Activated CD8-positive, alpha-beta T cell treated with anti-CD3 and anti-CD28 coated beads for 36 hours (primary cell): ENCODE data around the gene OCRL. TPM values are rescaled to one million over a fixed set of nuclear protein-coding genes. Genes with fewer than 3 reads are reported as not detected.

ENCODE experiments used
- ATAC-seq: fragments of 200-7000 bp; cut with Tn5 transposase; one replicate; pipeline ENCODE4 v1.10.0; 2021; ENCODE audit warnings: mild to moderate bottlenecking, moderate library complexity
- CTCF ChIA-PET: fragments of 350-600 bp; sonication (Branson Sonifier 250); formaldehyde crosslinking; loops from one replicate; lab custom pipeline; 2021; ENCODE audit warnings: antibody characterized with exemption; lab: Charles Lee
- POLR2A ChIA-PET: fragments of 350-600 bp; sonication (Branson Sonifier 250); formaldehyde crosslinking; loops from one replicate; lab custom pipeline; 2021; ENCODE audit warnings: antibody characterized with exemption; lab: Charles Lee
- DNase-seq: peaks from one replicate; pipeline ENCODE4 v3.0.0-alpha.2; 2020
- H3K27ac Mint-ChIP-seq: one replicate; pipeline ENCODE4 v1.8.0; 2021; ENCODE audit warnings: mild to moderate bottlenecking, mixed read lengths
- H3K27me3 Mint-ChIP-seq: one replicate; pipeline ENCODE4 v1.8.0; 2021; ENCODE audit warnings: mixed read lengths
- H3K36me3 Mint-ChIP-seq: one replicate; pipeline ENCODE4 v1.8.0; 2021; ENCODE audit warnings: low read depth, mixed read lengths
- H3K4me1 Mint-ChIP-seq: one replicate; pipeline ENCODE4 v1.8.0; 2021; ENCODE audit warnings: low read depth, mixed read lengths
- H3K4me3 Mint-ChIP-seq: one replicate; pipeline ENCODE4 v1.8.0; 2021; ENCODE audit warnings: mild to moderate bottlenecking, moderate library complexity, mixed read lengths
- H3K9me3 Mint-ChIP-seq: one replicate; pipeline ENCODE4 v1.8.0; 2021; ENCODE audit warnings: mixed read lengths
- CTCF ChIP-seq: fragments of 200-600 bp; IDR thresholded peaks from one replicate; pipeline ENCODE4 v1.8.0; 2022; ENCODE audit warnings: antibody characterized with exemption, mild to moderate bottlenecking
- intact Hi-C: fragments of 100-400 bp; cut with micrococcal nuclease; formaldehyde crosslinking; loops from one replicate; pipeline ENCODE4 v1.10.0; 2022
- total RNA-seq, 2 experiments: library from RNA; stranded (reverse); gene quantifications; one replicate each; pipeline ENCODE4 v1.2.3, GENCODE V29; 2021

Gene OCRL
- total RNA-seq, 2 experiments from 2014 or later = 2.0 to 2.2 TPM

GRCh38 chrX:129524250-129524850 is 15.7 kb upstream of the OCRL start:
- CTCF ChIA-PET = interaction anchor here (1.0 kb wide), 2 partner anchors 9 to 16 kb away, joined by 3 to 4 read pairs; partner anchors contain the start of gene OCRL
- Mint-ChIP-seq H3K9me3 (no peaks in the 10 kb centered on the region), H3K4me3 (peak overlapping the region; percentile 59), H3K36me3 (no peaks in the 10 kb centered on the region), H3K27ac (no peak overlapping the region), H3K27me3 (peaks cover 6% of the 10 kb centered on the region), H3K4me1 (peaks cover 3% of the 10 kb centered on the region)
- POLR2A ChIA-PET = no interaction called here
- ATAC-seq (no peak), DNase-seq (no peak)
- no peak for TF ChIP-seq CTCF
- intact Hi-C loops = no loop called here

- Mint-ChIP-seq H3K27me3 (peaks cover 6% of the 10 kb centered on the region), H3K9me3 (no peaks in the 10 kb centered on the region), H3K4me1 (peaks cover 3% of the 10 kb centered on the region), H3K4me3 (no peak overlapping the region), H3K27ac (no peak overlapping the region), H3K36me3 (no peaks in the 10 kb centered on the region)
- DNase-seq (no peak), ATAC-seq (no peak)
- ChIA-PET CTCF (interaction anchor here (1.0 kb wide), 2 partner anchors 10 to 15 kb away, joined by 3 to 4 read pairs; partner anchors contain the start of gene OCRL), POLR2A (no interaction called here)
- no peak for TF ChIP-seq CTCF
- intact Hi-C loops = no loop called here
Observed at GRCh38 chrX:129525162-129525561, 14.9 kb upstream of the OCRL start.

GRCh38 chrX:129525896-129526295 is 14.2 kb upstream of the OCRL start:
- intact Hi-C loops = no loop called here
- Mint-ChIP-seq H3K27me3 (peaks cover 6% of the 10 kb centered on the region), H3K36me3 (no peaks in the 10 kb centered on the region), H3K27ac (no peak overlapping the region), H3K9me3 (no peaks in the 10 kb centered on the region), H3K4me3 (no peak overlapping the region), H3K4me1 (peaks cover 3% of the 10 kb centered on the region)
- DNase-seq = no peak
- no peak for ATAC-seq
- no peak for TF ChIP-seq CTCF
- POLR2A ChIA-PET = interaction anchor here (0.5 kb wide), 1 partner anchor 570 kb away, joined by 3 read pairs; no protein-coding TSS in a partner anchor
- CTCF ChIA-PET = no interaction called here

- Mint-ChIP-seq H3K4me3 (no peak overlapping the region), H3K27me3 (no peaks in the 10 kb centered on the region), H3K9me3 (no peaks in the 10 kb centered on the region), H3K36me3 (no peaks in the 10 kb centered on the region), H3K27ac (no peak overlapping the region), H3K4me1 (no peaks in the 10 kb centered on the region)
- intact Hi-C loops = no loop called here
- ChIA-PET POLR2A (no interaction called here), CTCF (no interaction called here)
- no peak for TF ChIP-seq CTCF
- ATAC-seq (no peak), DNase-seq (no peak)
Observed at GRCh38 chrX:129529685-129530281, 10.3 kb upstream of the OCRL start.

GRCh38 chrX:129530410-129530809 is 9.6 kb upstream of the OCRL start:
- no peak for TF ChIP-seq CTCF
- H3K27ac Mint-ChIP-seq = no peak overlapping the region
- H3K4me3 Mint-ChIP-seq = no peak overlapping the region
- H3K9me3 Mint-ChIP-seq = no peaks in the 10 kb centered on the region
- intact Hi-C loops = no loop called here
- CTCF ChIA-PET = no interaction called here
- DNase-seq = no peak
- ATAC-seq = no peak
- no peaks in the 10 kb centered on the region for H3K27me3 Mint-ChIP-seq
- H3K36me3 Mint-ChIP-seq = no peaks in the 10 kb centered on the region
- H3K4me1 Mint-ChIP-seq = no peaks in the 10 kb centered on the region
- POLR2A ChIA-PET = no interaction called here
